ENCODE data around the gene RPS25. TPM values are rescaled to one million over a fixed set of nuclear protein-coding genes. Genes with fewer than 3 reads are reported as not detected.

RPS25 gene
- total RNA-seq, 1 experiment from 2014 or later, result 1,252 TPM

- DNase-seq (ENCODE audit: unreplicated experiment), result peak; percentile 97
- intact Hi-C loops (cut with micrococcal nuclease), result loop anchor here (2.0 kb wide), 1 partner anchor 26 kb away; the partner anchor contains the start of gene HYOU1
- no peaks in the 10 kb centered on the region for H3K27me3 Mint-ChIP-seq (ENCODE audit: insufficient read depth, unreplicated experiment)
- peaks cover 15% of the 10 kb centered on the region for H3K4me1 Mint-ChIP-seq (ENCODE audit: insufficient read depth, unreplicated experiment)
- peaks cover 8% of the 10 kb centered on the region for H3K36me3 Mint-ChIP-seq (ENCODE audit: insufficient read depth, unreplicated experiment)
- peak within 1 kb of the TSS; percentile 75 for H3K4me3 Mint-ChIP-seq (ENCODE audit: unreplicated experiment)
- ChIA-PET CTCF (interaction anchor here (0.5 to 2.2 kb wide), 5 partner anchors 10 to 926 kb away, joined by 3 to 7 read pairs (median 6); partner anchors contain the start of genes RPS25 and TRAPPC4), POLR2A (interaction anchor here (0.5 to 4.6 kb wide), 13 partner anchors 12 to 595 kb away, joined by 3 to 65 read pairs (median 6); partner anchors contain the start of genes C2CD2L, CENATAC, DPAGT1 and HMBS)
- no TSS peak for BruUV-seq (replicated peaks)
- no peaks in the 10 kb centered on the region for H3K9me3 Mint-ChIP-seq (ENCODE audit: unreplicated experiment)
- peak within 1 kb of the TSS; percentile 70 for H3K27ac Mint-ChIP-seq (ENCODE audit: low read depth, unreplicated experiment)
- TF ChIP-seq CTCF (IDR thresholded peaks at IDR 0.05; ENCODE audit: unreplicated experiment), result peak; percentile 71
Observed at GRCh38 chr11:119030329-119031047, 12.3 kb upstream of the RPS25 start, which contains the start of gene SLC37A4. Gene SLC37A4, minus strand, starts transcription at chr11:119030877.

DNA sequence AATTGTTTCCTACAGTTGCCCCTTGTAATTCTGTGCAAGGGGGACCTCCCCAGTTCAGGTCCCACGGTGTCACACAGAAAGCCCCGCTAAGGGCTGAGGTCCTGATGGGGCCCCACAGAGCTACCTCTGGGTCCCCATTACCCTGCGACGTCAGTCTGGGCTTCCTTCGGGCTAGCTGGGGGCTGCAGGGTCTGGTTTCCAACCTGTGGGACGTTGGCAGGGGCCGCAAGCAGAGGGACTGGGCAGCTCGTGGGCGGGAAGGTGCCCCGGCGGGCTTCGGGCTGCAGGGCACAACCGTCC, 11.8 kb upstream of the RPS25 start:
- Mint-ChIP-seq H3K4me3 (ENCODE audit: unreplicated experiment) (peak overlapping the region; percentile 75), H3K9me3 (ENCODE audit: unreplicated experiment) (no peaks in the 10 kb centered on the region), H3K27ac (ENCODE audit: low read depth, unreplicated experiment) (peak overlapping the region; percentile 70), H3K4me1 (ENCODE audit: insufficient read depth, unreplicated experiment) (peaks cover 15% of the 10 kb centered on the region), H3K36me3 (ENCODE audit: insufficient read depth, unreplicated experiment) (peaks cover 8% of the 10 kb centered on the region), H3K27me3 (ENCODE audit: insufficient read depth, unreplicated experiment) (no peaks in the 10 kb centered on the region)
- no peak for DNase-seq (ENCODE audit: unreplicated experiment)
- CTCF ChIA-PET, result interaction anchor here (0.6 to 2.2 kb wide), 3 partner anchors 11 to 122 kb away, joined by 4 to 6 read pairs (median 5); partner anchors contain the start of genes RPS25 and TRAPPC4
- TF ChIP-seq CTCF (IDR thresholded peaks at IDR 0.05; ENCODE audit: unreplicated experiment), result no peak
- BruUV-seq (replicated peaks), result no TSS peak
- POLR2A ChIA-PET, result interaction anchor here (0.6 to 4.6 kb wide), 11 partner anchors 12 to 595 kb away, joined by 3 to 65 read pairs (median 6); partner anchors contain the start of genes CENATAC, DPAGT1, HMBS and RPS25
- intact Hi-C loops (cut with micrococcal nuclease), result loop anchor here (2.0 kb wide), 1 partner anchor 27 kb away; the partner anchor contains the start of gene HYOU1

DNA sequence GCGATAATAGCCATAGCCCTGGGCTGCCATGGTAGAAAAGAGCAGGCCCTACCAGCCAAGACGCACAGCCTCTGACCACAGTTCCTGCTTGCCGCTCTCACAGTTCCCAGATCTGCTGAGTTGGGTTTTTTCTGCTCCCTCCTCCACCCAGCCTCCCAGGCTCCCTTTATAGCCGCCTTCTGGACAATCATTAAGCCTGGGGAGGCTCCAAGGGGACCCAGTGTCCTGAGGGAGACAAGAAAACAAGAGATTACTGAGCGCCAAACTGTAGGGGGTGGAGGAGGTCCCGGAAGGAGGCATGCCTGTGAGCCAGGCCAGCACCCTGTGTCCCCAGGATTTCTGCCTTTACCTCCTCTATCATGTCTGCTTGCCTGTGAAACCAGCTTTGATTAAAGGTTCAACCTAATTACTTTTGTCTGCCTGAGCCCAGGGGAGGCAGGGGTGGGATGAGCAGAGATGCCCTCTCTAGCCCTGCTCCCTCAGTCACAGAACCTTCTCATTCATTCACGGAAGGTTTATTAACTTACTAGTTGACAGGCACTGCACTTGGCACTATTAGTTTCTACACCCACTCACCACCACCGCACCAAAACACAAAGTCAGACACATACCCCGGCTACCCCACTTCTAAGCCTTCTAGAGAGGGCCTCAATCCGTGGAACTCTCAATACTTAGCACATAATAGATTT, 11.3 kb upstream of the RPS25 start:
- peak overlapping the region; percentile 70 for H3K27ac Mint-ChIP-seq (ENCODE audit: low read depth, unreplicated experiment)

More for the DNA sequence above, 11.3 kb upstream of the RPS25 start:
- H3K4me3 Mint-ChIP-seq (ENCODE audit: unreplicated experiment), result peak overlapping the region; percentile 75
- intact Hi-C loops (cut with micrococcal nuclease), result loop anchor here (2.0 kb wide), 1 partner anchor 27 kb away; the partner anchor contains the start of gene HYOU1
- ChIA-PET CTCF (interaction anchor here (0.6 kb wide), 1 partner anchor 122 kb away, joined by 4 read pairs; no protein-coding TSS in a partner anchor), POLR2A (interaction anchor here (0.6 to 4.6 kb wide), 10 partner anchors 11 to 594 kb away, joined by 3 to 65 read pairs (median 6); partner anchors contain the start of genes CENATAC, DPAGT1, HMBS and RPS25)
- H3K36me3 Mint-ChIP-seq (ENCODE audit: insufficient read depth, unreplicated experiment), result peaks cover 8% of the 10 kb centered on the region
- TF ChIP-seq CTCF (IDR thresholded peaks at IDR 0.05; ENCODE audit: unreplicated experiment), result no peak
- BruUV-seq (replicated peaks), result TSS peak; percentile 22
- no peaks in the 10 kb centered on the region for H3K27me3 Mint-ChIP-seq (ENCODE audit: insufficient read depth, unreplicated experiment)
- no peak for DNase-seq (ENCODE audit: unreplicated experiment)
- H3K9me3 Mint-ChIP-seq (ENCODE audit: unreplicated experiment), result no peaks in the 10 kb centered on the region
- H3K4me1 Mint-ChIP-seq (ENCODE audit: insufficient read depth, unreplicated experiment), result peaks cover 15% of the 10 kb centered on the region
